Measurements from ENCODE around the gene BCAP31. TPM values are rescaled to one million over a fixed set of nuclear protein-coding genes. Genes with fewer than 3 reads are reported as not detected.
"Not testable (repeated sequence)": the region's sequence is repeated elsewhere in the genome, so short reads cannot be mapped to it uniquely, and the experiment has no call there.

Gene BCAP31
- total RNA-seq, 4 donors from 2014 or later = 76.1 to 125 (median 104) TPM

- H3K4me1 ChIP-seq = peaks cover 0 to 60% (median 3%) of the 10 kb centered on the region in 3 donors
- H3K27ac ChIP-seq = peak overlapping the region; percentile 26 to 68 (median 61)
- WGBS, 2 donors (ENCODE audit: low coverage in 1 of 2) = 64% methylated on average over 9 of the region's 18 CpGs; no CpG with 5 or more reads in 1 of the 2 donors
- peak in 1 of 4 experiments; percentile 17 for TF ChIP-seq CTCF (IDR thresholded peaks at IDR 0.05)
- H3K4me3 ChIP-seq, H3K27me3 ChIP-seq, ATAC-seq, H3K9me3 ChIP-seq: not testable (repeated sequence)
- peaks cover 0 to 45% of the 10 kb centered on the region in 2 donors for H3K36me3 ChIP-seq
These were observed 18.7 kb downstream of the BCAP31 start for GRCh38 chrX:153705403-153706060.

DNA sequence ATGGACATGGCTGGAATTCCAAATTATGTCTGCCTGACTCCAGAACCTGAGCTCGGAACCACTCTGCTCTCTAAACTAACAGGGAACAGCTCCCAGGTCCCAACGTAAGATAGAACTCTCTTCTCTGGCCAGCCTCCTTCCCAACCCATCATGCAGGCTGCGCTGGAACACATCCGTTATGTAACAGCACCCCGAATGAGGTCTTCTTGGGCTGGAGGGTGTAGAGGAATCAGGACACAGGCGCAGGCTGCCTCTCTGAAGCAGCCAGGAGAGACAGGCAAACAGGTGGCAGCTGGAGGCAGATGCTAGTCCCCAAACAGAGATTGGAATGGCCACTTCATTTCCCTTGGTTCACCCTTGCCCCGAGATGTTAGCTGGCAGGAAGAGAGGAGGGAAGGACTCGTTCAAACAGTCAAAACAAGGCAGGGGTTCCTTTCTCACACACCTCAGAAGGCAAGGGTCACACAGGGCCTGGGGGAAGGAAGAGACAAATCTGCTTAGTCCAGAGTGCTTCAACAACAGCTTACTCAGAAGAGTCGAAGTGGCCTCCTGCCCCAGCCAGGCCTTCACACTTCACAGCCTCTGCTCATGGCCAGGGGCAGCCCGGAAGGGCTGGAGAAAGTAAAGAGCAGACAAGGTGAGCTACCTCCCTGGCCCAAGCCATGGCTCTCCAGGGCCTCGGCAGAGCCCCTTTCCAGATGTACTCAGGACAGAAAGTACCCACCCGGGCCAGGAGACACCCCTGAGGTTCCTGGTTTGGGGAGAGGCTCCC is 19.4 kb downstream of the BCAP31 start:
- H3K27ac ChIP-seq = peak overlapping the region; percentile 26 to 68 (median 61)
- not testable (repeated sequence) for H3K9me3 ChIP-seq, ATAC-seq, H3K4me3 ChIP-seq, H3K27me3 ChIP-seq
- H3K4me1 ChIP-seq = peaks cover 0 to 67% (median 3%) of the 10 kb centered on the region in 3 donors
- 40 to 88% methylated on average over 1 to 4 of the region's 12 CpGs for WGBS, 2 donors (ENCODE audit: low coverage in 1 of 2)
- peaks cover 0 to 43% of the 10 kb centered on the region in 2 donors for H3K36me3 ChIP-seq

- peak overlapping the region in 3 of 4 donors; percentile 57 to 68 (median 65) for H3K27ac ChIP-seq
- H3K4me3 ChIP-seq = no peak overlapping the region
- 91% methylated on average over 5 of the region's 18 CpGs; no CpG with 5 or more reads in 1 of the 2 donors for WGBS, 2 donors (ENCODE audit: low coverage in 1 of 2)
- no peaks in the 10 kb centered on the region for H3K9me3 ChIP-seq
- ATAC-seq = no peak
- no peaks in the 10 kb centered on the region for H3K27me3 ChIP-seq
- peaks cover 0 to 75% (median 3%) of the 10 kb centered on the region in 3 donors for H3K4me1 ChIP-seq
- TF ChIP-seq CTCF (IDR thresholded peaks at IDR 0.05) (no peak), EP300 (IDR thresholded peaks at IDR 0.05) (no peak), POLR2AphosphoS5 (IDR thresholded peaks at IDR 0.05) (no peak), POLR2A (IDR thresholded peaks at IDR 0.05) (no peak)
- peaks cover 0 to 37% of the 10 kb centered on the region in 2 donors for H3K36me3 ChIP-seq
These were observed 20.1 kb downstream of the BCAP31 start for GRCh38 chrX:153704021-153704526.

- TF ChIP-seq EP300 (IDR thresholded peaks at IDR 0.05) (no peak), POLR2A (IDR thresholded peaks at IDR 0.05) (no peak), CTCF (IDR thresholded peaks at IDR 0.05) (no peak), POLR2AphosphoS5 (IDR thresholded peaks at IDR 0.05) (peak; percentile 34)
- H3K4me1 ChIP-seq = peaks cover 0 to 66% (median 3%) of the 10 kb centered on the region in 3 donors
- H3K27ac ChIP-seq = peak overlapping the region in 3 of 4 donors; percentile 65 to 68 (median 68)
These were observed 21.2 kb downstream of the BCAP31 start for GRCh38 chrX:153703036-153703370.

DNA sequence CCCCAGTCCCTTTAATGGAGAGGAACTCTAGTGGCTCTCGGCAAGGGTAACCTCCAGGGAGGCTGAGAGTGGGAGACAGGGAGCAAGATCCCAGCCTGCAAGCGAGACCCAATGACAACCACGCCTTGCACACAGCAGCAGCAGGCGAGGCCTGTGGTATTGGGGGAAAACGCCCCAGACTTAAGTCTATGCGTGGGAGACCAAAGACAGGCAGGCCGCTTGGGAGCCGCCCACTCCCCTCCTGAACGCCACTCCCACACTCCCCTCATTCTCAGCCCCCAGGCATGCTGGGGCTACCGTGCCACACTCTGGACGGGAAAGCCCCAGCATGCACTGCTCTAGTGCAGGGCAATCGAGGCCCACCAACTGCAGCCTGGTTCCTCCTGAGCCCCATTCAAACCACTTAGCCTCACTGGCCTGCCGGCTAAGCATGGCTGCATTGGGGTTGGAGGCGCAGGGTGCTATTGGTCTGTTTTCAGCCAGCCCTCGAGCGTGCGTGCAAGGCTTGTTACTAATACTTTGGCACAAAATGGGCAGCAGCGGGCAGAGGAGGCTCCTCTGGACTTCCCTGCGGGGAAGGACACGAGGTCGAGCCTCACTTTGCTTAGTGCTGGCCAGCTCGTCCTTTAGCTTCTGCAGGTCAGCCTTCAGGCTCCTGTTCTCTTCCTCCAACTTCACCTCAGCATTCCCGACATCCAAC is 21.7 kb downstream of the BCAP31 start:
- TF ChIP-seq POLR2AphosphoS5 (IDR thresholded peaks at IDR 0.05) = no peak
- no peak for TF ChIP-seq CTCF (IDR thresholded peaks at IDR 0.05)
- no peak for TF ChIP-seq EP300 (IDR thresholded peaks at IDR 0.05)
- TF ChIP-seq POLR2A (IDR thresholded peaks at IDR 0.05) = no peak
- WGBS, 2 donors (ENCODE audit: low coverage in 1 of 2) = 65% methylated on average over 2 of the region's 23 CpGs; no CpG with 5 or more reads in 1 of the 2 donors
- no peak for ATAC-seq
- Histone ChIP-seq H3K9me3 (no peaks in the 10 kb centered on the region), H3K36me3 (peaks cover 0 to 42% of the 10 kb centered on the region in 2 donors), H3K4me3 (no peak overlapping the region), H3K27ac (peak overlapping the region in 3 of 4 donors; percentile 65 to 68 (median 68)), H3K27me3 (no peaks in the 10 kb centered on the region), H3K4me1 (peaks cover 0 to 61% (median 3%) of the 10 kb centered on the region in 3 donors)

More at GRCh38 chrX:153703036-153703370, 21.2 kb downstream of the BCAP31 start:
- Histone ChIP-seq H3K9me3 (no peaks in the 10 kb centered on the region), H3K36me3 (peaks cover 0 to 37% of the 10 kb centered on the region in 2 donors), H3K4me3 (no peak overlapping the region), H3K27me3 (no peaks in the 10 kb centered on the region)
- WGBS, 2 donors (ENCODE audit: low coverage in 1 of 2) = no CpG with 5 or more reads among the region's 16 CpGs
- peak; percentile 59 for ATAC-seq

All from gastroesophageal sphincter (tissue), 4 donors.